ACC112 (cell line): Measurements from ENCODE around the gene SH3RF3.
"Not testable (repeated sequence)": the region's sequence is repeated elsewhere in the genome, so short reads cannot be mapped to it uniquely, and the experiment has no call there.

Experiments
- H2AFZ ChIP-seq: fragments of 200-600 bp; sonication (generic); one replicate; pipeline ENCODE4 v1.6.0; 2017; ENCODE audit warnings: antibody characterized with exemption, low read length; ENCODE audit not compliant: unreplicated experiment
- H3K27ac ChIP-seq: fragments of 200-600 bp; sonication (generic); 2 replicates; pipeline ENCODE4 v1.5.1; 2014; ENCODE audit warnings: low read depth, mild to moderate bottlenecking, antibody characterized with exemption, low read length, moderate library complexity
- H3K27me3 ChIP-seq: fragments of 200-600 bp; sonication (generic); 2 replicates; pipeline ENCODE4 v1.6.1; 2014; ENCODE audit warnings: mild to moderate bottlenecking, antibody characterized with exemption, low read length, moderate library complexity, mixed read lengths; ENCODE audit not compliant: insufficient read depth
- H3K36me3 ChIP-seq: fragments of 200-600 bp; sonication (generic); 2 replicates; pipeline ENCODE4 v1.6.1; 2016; ENCODE audit warnings: mild to moderate bottlenecking, antibody characterized with exemption, low read length, moderate library complexity, mixed read lengths; ENCODE audit not compliant: insufficient read depth
- H3K4me1 ChIP-seq: fragments of 200-600 bp; sonication (generic); one replicate; pipeline ENCODE4 v1.6.1; 2016; ENCODE audit warnings: low read length, mixed read lengths; ENCODE audit not compliant: insufficient read depth, unreplicated experiment, control insufficient read depth
- H3K4me3 ChIP-seq: fragments of 200-600 bp; sonication (generic); 2 replicates; pipeline ENCODE4 v1.5.1; 2014; ENCODE audit warnings: mild to moderate bottlenecking, low read depth, low read length
- H3K79me2 ChIP-seq: fragments of 200-600 bp; sonication (generic); one replicate; pipeline ENCODE4 v1.6.0; 2016; ENCODE audit warnings: low read length; ENCODE audit not compliant: control insufficient read depth, unreplicated experiment, insufficient read depth

SH3RF3 gene

DNA sequence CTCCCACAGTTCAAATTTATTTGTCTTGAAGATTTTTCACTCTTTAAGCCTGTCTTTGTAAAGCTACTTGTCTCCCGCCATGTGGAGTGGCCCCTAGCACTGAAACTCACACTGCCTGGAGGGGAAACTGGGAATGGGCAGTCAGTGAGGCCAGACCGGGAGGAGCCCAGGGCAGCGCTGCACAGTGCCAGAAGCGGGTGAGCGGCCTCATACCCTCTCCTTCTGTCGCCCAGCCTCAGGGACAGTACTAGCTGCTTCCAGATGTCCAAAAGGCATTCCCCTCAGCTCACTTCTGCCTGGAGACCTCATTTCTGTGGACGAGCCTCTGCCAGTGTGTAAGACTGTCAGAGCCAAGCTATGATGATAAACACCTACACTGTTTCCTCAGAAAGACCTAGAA is 404.8 kb downstream of the SH3RF3 start:
- no peaks in the 10 kb centered on the region for H3K36me3 ChIP-seq
- no peaks in the 10 kb centered on the region for H3K79me2 ChIP-seq
- peaks cover 40% of the 10 kb centered on the region for H3K27me3 ChIP-seq

DNA sequence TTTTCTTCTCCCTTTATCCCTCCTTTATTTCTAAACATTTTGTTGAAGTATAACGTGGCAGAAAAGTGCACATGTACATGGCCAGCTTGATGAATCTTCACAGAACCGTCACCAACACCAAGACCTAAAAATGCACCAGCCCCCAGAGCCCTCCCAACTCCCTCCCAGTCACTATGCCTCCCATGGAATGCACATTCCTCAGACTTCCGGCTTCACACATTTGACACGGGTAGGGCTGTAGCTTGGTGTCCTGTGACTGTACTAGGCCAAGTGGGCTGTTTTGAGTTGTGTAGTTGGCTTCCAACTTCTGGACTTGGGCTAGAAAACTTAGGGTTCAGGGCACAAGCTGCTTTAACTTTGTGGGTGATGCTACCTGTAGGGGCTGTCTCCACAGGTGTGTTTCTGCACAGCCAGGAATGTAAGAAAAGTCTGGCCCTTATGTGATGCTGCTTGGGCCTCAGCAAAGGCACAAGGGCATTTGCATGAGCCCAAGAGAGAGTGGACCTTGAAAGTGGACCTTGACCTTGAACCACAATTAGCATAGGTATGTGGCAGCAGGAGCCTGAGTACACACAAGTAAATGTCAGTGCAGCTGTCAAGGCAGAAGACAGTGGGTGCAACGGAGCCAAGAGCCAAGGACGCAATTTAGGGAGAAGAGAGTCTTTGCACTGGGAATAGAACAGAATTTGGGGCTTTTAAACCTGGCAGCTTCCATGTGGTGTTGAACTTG is 406.4 kb downstream of the SH3RF3 start:
- H3K4me1 ChIP-seq = no peaks in the 10 kb centered on the region
- H3K27me3 ChIP-seq = peaks cover 34% of the 10 kb centered on the region
- no peak overlapping the region for H2AFZ ChIP-seq
- H3K36me3 ChIP-seq = no peaks in the 10 kb centered on the region
- no peak overlapping the region for H3K4me3 ChIP-seq
- no peaks in the 10 kb centered on the region for H3K79me2 ChIP-seq
- no peak overlapping the region for H3K27ac ChIP-seq

More for the DNA sequence above, 404.8 kb downstream of the SH3RF3 start:
- Histone ChIP-seq H3K4me1 (no peaks in the 10 kb centered on the region), H2AFZ (no peak overlapping the region), H3K27ac (no peak overlapping the region), H3K4me3 (no peak overlapping the region)

DNA sequence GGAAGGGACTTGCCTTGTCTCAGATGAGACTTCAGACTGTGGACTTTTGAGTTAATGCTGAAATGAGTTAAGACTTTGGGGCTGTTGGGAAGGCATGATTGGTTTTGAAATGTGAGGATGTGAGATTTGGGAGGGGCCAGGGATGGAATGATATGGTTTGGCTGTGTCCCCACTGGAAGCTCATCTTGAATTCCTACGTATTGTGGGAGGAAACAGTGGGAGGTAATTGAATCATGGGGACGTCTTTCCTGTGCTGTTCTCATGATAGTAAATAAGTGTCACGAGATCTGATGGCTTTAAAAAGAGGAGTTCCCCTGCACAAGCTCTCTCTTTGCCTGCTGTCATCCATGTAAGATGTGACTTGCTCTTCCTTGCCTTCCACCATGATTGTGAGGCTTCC is 407.6 kb downstream of the SH3RF3 start:
- H3K27me3 ChIP-seq = peaks cover 26% of the 10 kb centered on the region
- H3K36me3 ChIP-seq, H3K27ac ChIP-seq, H3K4me3 ChIP-seq, H3K4me1 ChIP-seq, H2AFZ ChIP-seq, H3K79me2 ChIP-seq: not testable (repeated sequence)

DNA sequence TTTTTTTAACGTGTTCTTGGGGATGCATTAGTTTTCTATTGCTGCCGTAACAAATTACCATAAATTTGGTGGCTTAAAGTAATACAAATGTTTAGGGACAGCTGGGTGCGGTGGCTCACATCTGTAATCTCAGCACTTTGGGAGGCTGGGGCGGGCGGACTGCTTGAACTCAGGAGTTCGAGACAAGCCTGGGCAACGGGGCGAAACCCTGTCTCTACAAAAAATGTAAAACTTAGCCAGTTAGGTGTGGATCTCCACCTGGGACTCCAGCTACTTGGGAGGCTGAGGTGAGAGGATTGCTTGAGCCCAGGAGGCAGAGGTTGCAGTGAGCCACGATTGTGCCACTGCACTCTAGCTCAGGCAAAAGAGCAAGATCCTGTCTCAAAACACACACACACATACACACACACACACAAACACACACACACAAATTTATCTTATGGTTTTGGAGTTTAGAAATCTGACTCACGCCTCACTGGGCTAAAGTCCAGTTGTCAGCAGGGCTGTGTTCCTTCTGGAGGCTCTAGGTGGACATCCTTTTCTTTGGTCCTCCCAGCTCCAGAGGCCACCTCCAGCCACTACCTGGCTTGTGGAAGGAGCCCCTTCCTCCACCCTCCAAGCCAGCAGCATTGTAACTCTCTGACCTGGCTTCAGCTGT is 408.7 kb downstream of the SH3RF3 start:
- Histone ChIP-seq H3K36me3 (no peaks in the 10 kb centered on the region), H3K79me2 (no peaks in the 10 kb centered on the region), H3K27ac (no peak overlapping the region), H3K4me3 (no peak overlapping the region), H3K27me3 (peaks cover 17% of the 10 kb centered on the region), H3K4me1 (no peaks in the 10 kb centered on the region), H2AFZ (no peak overlapping the region)

DNA sequence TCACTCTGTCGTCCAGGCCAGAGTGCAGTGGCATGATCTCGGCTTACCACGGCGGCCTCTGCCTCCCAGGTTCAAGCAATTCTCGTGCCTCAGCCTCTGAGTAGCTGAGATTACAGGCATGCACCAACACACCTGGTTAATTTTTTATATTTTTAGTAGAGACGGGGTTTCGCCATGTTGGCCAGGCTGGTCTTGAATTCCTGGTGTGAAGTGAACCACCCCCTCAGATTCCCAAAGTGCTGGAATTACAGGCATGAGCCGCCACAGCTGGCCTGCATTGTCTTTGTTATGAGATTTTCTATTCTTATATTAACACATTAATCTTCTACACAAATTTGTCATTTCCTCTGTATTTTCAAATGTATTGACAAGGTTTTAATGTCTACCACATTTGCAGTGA is 409.5 kb downstream of the SH3RF3 start:
- no peaks in the 10 kb centered on the region for H3K79me2 ChIP-seq
- H3K27me3 ChIP-seq = peaks cover 9% of the 10 kb centered on the region
- no peak overlapping the region for H2AFZ ChIP-seq
- no peaks in the 10 kb centered on the region for H3K4me1 ChIP-seq
- H3K27ac ChIP-seq = no peak overlapping the region
- no peak overlapping the region for H3K4me3 ChIP-seq
- H3K36me3 ChIP-seq = no peaks in the 10 kb centered on the region

DNA sequence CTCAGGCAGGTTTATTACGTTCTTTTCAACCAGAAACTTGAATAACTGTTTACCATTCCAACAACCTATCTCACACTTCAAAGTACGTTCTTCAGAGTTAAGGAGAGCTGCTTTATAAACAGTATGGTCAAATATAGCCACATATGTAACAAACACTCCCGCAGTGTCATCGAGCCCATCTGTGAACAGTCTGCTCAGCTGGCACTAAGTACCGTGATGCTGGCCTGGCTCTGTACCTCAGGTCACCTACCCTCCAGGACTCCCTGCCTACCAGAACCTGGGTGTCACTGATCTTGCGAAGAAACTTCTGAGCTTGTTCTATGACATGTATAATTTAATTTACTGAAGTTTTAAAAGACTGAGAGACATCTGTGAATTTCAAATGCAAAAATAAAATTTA is 413.4 kb downstream of the SH3RF3 start:
- no peaks in the 10 kb centered on the region for H3K79me2 ChIP-seq
- H3K36me3 ChIP-seq = no peaks in the 10 kb centered on the region
- no peaks in the 10 kb centered on the region for H3K4me1 ChIP-seq
- H2AFZ ChIP-seq = no peak overlapping the region
- no peak overlapping the region for H3K4me3 ChIP-seq
- no peaks in the 10 kb centered on the region for H3K27me3 ChIP-seq
- H3K27ac ChIP-seq = no peak overlapping the region

DNA sequence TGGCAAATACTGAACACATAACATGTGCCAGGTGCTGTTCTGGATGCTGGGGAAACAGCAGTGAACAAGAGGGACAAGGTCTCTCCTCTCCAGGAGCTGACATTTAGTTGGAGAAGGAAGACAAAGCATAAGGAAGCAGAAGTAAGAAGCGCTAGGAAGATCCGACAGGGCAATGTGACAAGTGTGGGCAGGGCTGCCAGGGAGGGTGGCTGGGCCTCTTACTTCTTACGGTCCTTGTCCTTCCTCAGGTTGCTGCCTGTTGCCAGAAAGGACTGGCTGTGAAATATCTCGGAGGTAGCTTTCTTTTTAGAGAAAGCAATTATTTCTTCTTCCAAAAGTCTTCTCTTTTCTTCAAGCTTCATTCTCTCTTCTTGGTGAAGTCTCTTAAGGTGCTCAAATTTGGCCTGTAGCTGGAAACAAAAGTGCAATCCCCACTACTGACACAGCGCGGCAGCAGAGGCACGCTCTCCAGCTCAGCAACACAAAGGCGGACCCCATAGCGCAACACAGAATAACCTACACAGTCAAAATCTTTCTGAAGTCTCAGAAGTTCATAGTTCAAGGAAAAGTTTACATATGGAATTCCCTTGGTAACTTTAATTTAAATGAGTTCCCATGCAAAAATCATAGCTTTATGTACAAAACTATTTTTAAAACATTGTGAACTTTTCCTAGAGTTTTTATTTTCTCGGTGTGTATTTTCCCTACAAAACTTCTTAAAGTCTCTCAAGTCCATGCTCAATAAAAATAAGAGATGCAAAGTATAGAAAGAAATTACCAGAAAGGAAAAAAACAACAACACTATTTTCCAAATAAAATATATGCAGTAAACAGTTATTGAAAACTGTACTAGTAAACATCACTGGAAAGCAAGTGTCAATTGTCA is 417.1 kb downstream of the SH3RF3 start:
- Histone ChIP-seq H2AFZ (no peak overlapping the region), H3K4me1 (no peaks in the 10 kb centered on the region), H3K4me3 (no peak overlapping the region), H3K79me2 (no peaks in the 10 kb centered on the region), H3K27me3 (no peaks in the 10 kb centered on the region), H3K36me3 (no peaks in the 10 kb centered on the region), H3K27ac (no peak overlapping the region)

DNA sequence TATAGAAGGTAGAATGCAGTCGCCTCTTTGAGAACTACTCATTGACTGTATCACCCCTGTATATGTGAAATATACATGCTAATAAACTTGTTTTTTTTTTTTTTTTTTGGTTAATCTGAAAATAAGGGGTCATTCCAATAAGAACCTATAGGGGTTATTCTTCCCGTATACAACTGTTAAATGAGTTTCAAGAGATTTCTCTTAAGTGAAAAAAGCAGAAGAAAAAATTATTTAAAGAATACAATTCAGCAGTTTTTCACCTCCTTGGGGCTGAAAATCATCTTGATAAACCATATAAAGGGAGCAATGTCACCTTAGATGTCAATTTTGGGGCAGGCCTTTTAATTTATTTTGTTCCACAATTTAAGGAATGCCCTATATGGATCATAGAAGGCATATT is 418.3 kb downstream of the SH3RF3 start:
- H3K4me3 ChIP-seq = no peak overlapping the region
- H3K27me3 ChIP-seq = no peaks in the 10 kb centered on the region
- H3K4me1 ChIP-seq = no peaks in the 10 kb centered on the region
- no peak overlapping the region for H2AFZ ChIP-seq
- no peaks in the 10 kb centered on the region for H3K79me2 ChIP-seq
- no peak overlapping the region for H3K27ac ChIP-seq
- H3K36me3 ChIP-seq = no peaks in the 10 kb centered on the region

DNA sequence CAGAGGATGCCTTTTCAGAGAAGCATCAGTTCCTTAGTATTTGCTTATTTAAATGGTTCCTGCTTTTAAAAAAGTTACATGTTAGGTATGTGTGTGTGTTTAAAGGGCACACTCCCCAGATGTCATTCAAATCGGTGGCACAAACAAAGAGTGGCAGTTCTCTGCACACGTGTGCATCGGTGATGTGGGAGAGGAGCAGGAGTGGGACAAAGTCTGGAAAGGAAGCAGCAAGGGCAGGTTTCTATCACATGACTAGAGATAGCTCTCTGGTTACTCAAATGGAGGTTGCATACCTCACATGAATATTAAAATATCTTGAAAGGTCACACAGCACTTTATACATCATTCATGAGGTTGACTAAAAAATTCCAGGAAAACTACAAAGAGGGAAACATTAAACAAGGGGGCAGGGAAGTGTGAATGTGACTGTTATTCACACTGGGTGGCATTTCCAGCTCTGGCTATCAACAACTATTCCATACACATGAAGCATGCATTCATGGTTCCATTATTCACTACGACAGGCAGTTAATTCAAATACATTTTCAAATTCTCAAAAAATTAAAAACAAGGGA is 420.1 kb downstream of the SH3RF3 start:
- H3K79me2 ChIP-seq = no peaks in the 10 kb centered on the region
- no peaks in the 10 kb centered on the region for H3K27me3 ChIP-seq
- H2AFZ ChIP-seq = no peak overlapping the region
- no peak overlapping the region for H3K4me3 ChIP-seq
- no peak overlapping the region for H3K27ac ChIP-seq
- no peaks in the 10 kb centered on the region for H3K4me1 ChIP-seq
- H3K36me3 ChIP-seq = no peaks in the 10 kb centered on the region
